Measurements from ENCODE around the gene NUAK1. TPM values are rescaled to one million over a fixed set of nuclear protein-coding genes. Genes with fewer than 3 reads are reported as not detected.

The NUAK1 gene
- total and polyA plus RNA-seq, 2 experiments from 2014 or later, result 5.4 to 16.9 TPM

DNA sequence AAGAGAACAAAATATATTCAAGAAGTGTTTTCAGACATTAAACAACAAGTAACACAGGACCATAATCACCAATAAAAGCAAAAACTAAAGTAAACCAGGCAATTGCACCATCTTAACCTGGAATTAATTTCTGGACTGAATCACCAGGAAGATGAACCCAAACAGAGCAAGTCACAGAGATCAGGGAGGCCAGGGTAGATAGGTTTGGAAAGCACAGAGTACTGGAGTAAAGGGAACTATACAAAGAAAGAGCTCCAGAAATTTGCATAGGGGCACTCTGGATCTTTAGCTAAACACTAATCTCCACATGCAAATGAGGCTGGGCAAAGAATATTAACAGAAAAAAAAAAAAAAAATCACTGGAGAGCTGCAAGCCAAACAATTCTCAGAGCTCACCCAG lies 84.7 kb downstream of the NUAK1 start (continued):
- TF ChIP-seq, protein P1, sequence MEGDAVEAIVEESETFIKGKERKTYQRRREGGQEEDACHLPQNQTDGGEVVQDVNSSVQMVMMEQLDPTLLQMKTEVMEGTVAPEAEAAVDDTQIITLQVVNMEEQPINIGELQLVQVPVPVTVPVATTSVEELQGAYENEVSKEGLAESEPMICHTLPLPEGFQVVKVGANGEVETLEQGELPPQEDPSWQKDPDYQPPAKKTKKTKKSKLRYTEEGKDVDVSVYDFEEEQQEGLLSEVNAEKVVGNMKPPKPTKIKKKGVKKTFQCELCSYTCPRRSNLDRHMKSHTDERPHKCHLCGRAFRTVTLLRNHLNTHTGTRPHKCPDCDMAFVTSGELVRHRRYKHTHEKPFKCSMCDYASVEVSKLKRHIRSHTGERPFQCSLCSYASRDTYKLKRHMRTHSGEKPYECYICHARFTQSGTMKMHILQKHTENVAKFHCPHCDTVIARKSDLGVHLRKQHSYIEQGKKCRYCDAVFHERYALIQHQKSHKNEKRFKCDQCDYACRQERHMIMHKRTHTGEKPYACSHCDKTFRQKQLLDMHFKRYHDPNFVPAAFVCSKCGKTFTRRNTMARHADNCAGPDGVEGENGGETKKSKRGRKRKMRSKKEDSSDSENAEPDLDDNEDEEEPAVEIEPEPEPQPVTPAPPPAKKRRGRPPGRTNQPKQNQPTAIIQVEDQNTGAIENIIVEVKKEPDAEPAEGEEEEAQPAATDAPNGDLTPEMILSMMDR (conservative IDR thresholded peaks at IDR 0.05; ENCODE audit: low read depth in 2 of 2), result no peak
- no peak for TF ChIP-seq ZNF114 (CRISPR knock-in tag; IDR thresholded peaks at IDR 0.05)
- no peak for TF ChIP-seq EZH2 (IDR thresholded peaks at IDR 0.05; ENCODE audit: low read depth, unreplicated experiment)
- TF ChIP-seq, protein P2, sequence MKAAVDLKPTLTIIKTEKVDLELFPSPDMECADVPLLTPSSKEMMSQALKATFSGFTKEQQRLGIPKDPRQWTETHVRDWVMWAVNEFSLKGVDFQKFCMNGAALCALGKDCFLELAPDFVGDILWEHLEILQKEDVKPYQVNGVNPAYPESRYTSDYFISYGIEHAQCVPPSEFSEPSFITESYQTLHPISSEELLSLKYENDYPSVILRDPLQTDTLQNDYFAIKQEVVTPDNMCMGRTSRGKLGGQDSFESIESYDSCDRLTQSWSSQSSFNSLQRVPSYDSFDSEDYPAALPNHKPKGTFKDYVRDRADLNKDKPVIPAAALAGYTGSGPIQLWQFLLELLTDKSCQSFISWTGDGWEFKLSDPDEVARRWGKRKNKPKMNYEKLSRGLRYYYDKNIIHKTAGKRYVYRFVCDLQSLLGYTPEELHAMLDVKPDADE (IDR thresholded peaks at IDR 0.05), result no peak
- no peak for TF ChIP-seq POLR2AphosphoS5 (IDR thresholded peaks at IDR 0.05; ENCODE audit: low read depth)
- TF ChIP-seq JUNB (IDR thresholded peaks at IDR 0.05; ENCODE audit: unreplicated experiment), result no peak

DNA sequence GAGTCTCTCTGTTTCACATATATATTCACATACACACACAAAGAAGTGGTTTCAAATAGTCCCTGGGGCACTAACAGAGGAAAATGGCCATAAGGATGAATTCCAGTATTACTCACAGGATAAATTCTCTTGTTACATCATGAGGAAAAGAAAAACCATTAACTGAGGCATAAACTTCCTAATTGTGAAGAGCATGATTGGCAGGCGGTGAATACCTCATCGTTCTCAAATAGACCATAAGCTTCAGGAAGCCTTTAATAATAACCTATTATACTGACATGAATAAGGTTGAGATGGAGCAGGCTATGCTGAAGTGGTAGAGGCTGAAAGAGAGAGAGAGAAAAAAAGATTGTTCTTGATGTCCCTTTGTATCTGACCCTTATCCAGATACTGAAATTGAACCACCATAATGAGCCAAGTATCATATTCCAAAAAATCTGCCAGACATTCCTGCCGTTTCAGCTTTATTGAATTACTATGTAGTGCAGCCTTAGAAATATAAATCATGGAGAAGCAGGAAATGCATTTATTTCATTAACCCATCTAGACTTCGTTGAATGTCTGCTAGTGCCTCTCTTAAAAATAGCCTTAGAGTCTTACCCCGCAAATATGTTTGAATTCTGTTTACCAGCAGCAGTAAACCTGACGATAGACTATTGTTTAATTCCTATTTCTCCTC lies 86.8 kb downstream of the NUAK1 start:
- H3K36me3 ChIP-seq (ENCODE audit: insufficient read depth), result no peaks in the 10 kb centered on the region
- H3K27me3 ChIP-seq (ENCODE audit: insufficient read depth), result no peaks in the 10 kb centered on the region
- no peaks in the 10 kb centered on the region for H3K79me2 ChIP-seq (replicated peaks; ENCODE audit: insufficient read depth)
- ATAC-seq, result no peak
- H3K4me3 ChIP-seq, result no peak overlapping the region
- peaks cover 6% of the 10 kb centered on the region; the same call in 1 of the 2 replicates for H3K9me2 ChIP-seq (ENCODE audit: insufficient read depth)
- H3K27ac Mint-ChIP-seq, result no peak overlapping the region
- H2AFZ ChIP-seq, result no peak overlapping the region
- H3F3A ChIP-seq (replicated peaks; ENCODE audit: low read depth), result no peaks in the 10 kb centered on the region
- H4K20me1 ChIP-seq (replicated peaks; ENCODE audit: insufficient read depth), result no peaks in the 10 kb centered on the region
- H3K9me3 Mint-ChIP-seq, result no peaks in the 10 kb centered on the region
- no peak overlapping the region for H3K27ac ChIP-seq (ENCODE audit: low read depth)
- H3K36me3 Mint-ChIP-seq (ENCODE audit: low read depth), result no peaks in the 10 kb centered on the region
- peaks cover 3% of the 10 kb centered on the region for H3K27me3 Mint-ChIP-seq (ENCODE audit: insufficient read depth, low read depth, poor library complexity)
- H3K4me3 Mint-ChIP-seq, result no peak overlapping the region
- H3K4me1 ChIP-seq (ENCODE audit: insufficient read depth), result peaks cover 3% of the 10 kb centered on the region; the same call in 1 of the 2 replicates
- H3K4me2 ChIP-seq, result no peak overlapping the region
- DNase-seq (ENCODE audit: low spot score), result no peak
- peaks cover 7% of the 10 kb centered on the region for H3K4me1 Mint-ChIP-seq
- TF ChIP-seq EZH2 (IDR thresholded peaks at IDR 0.05; ENCODE audit: low read depth, unreplicated experiment) (no peak), JUNB (IDR thresholded peaks at IDR 0.05; ENCODE audit: unreplicated experiment) (no peak), NANOG (IDR thresholded peaks at IDR 0.05; ENCODE audit: borderline replicate concordance) (no peak)
- TF ChIP-seq, protein P3, sequence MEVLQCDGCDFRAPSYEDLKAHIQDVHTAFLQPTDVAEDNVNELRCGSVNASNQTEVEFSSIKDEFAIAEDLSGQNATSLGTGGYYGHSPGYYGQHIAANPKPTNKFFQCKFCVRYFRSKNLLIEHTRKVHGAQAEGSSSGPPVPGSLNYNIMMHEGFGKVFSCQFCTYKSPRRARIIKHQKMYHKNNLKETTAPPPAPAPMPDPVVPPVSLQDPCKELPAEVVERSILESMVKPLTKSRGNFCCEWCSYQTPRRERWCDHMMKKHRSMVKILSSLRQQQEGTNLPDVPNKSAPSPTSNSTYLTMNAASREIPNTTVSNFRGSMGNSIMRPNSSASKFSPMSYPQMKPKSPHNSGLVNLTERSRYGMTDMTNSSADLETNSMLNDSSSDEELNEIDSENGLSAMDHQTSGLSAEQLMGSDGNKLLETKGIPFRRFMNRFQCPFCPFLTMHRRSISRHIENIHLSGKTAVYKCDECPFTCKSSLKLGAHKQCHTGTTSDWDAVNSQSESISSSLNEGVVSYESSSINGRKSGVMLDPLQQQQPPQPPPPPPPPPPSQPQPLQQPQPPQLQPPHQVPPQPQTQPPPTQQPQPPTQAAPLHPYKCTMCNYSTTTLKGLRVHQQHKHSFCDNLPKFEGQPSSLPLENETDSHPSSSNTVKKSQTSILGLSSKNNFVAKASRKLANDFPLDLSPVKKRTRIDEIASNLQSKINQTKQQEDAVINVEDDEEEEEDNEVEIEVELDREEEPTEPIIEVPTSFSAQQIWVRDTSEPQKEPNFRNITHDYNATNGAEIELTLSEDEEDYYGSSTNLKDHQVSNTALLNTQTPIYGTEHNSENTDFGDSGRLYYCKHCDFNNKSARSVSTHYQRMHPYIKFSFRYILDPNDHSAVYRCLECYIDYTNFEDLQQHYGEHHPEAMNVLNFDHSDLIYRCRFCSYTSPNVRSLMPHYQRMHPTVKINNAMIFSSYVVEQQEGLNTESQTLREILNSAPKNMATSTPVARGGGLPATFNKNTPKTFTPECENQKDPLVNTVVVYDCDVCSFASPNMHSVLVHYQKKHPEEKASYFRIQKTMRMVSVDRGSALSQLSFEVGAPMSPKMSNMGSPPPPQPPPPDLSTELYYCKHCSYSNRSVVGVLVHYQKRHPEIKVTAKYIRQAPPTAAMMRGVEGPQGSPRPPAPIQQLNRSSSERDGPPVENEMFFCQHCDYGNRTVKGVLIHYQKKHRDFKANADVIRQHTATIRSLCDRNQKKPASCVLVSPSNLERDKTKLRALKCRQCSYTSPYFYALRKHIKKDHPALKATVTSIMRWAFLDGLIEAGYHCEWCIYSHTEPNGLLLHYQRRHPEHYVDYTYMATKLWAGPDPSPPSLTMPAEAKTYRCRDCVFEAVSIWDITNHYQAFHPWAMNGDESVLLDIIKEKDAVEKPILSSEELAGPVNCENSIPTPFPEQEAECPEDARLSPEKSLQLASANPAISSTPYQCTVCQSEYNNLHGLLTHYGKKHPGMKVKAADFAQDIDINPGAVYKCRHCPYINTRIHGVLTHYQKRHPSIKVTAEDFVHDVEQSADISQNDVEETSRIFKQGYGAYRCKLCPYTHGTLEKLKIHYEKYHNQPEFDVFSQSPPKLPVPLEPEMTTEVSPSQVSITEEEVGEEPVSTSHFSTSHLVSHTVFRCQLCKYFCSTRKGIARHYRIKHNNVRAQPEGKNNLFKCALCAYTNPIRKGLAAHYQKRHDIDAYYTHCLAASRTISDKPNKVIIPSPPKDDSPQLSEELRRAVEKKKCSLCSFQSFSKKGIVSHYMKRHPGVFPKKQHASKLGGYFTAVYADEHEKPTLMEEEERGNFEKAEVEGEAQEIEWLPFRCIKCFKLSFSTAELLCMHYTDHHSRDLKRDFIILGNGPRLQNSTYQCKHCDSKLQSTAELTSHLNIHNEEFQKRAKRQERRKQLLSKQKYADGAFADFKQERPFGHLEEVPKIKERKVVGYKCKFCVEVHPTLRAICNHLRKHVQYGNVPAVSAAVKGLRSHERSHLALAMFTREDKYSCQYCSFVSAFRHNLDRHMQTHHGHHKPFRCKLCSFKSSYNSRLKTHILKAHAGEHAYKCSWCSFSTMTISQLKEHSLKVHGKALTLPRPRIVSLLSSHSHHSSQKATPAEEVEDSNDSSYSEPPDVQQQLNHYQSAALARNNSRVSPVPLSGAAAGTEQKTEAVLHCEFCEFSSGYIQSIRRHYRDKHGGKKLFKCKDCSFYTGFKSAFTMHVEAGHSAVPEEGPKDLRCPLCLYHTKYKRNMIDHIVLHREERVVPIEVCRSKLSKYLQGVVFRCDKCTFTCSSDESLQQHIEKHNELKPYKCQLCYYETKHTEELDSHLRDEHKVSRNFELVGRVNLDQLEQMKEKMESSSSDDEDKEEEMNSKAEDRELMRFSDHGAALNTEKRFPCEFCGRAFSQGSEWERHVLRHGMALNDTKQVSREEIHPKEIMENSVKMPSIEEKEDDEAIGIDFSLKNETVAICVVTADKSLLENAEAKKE (CRISPR knock-in tag; IDR thresholded peaks at IDR 0.05), result no peak
- TF ChIP-seq, protein P4, sequence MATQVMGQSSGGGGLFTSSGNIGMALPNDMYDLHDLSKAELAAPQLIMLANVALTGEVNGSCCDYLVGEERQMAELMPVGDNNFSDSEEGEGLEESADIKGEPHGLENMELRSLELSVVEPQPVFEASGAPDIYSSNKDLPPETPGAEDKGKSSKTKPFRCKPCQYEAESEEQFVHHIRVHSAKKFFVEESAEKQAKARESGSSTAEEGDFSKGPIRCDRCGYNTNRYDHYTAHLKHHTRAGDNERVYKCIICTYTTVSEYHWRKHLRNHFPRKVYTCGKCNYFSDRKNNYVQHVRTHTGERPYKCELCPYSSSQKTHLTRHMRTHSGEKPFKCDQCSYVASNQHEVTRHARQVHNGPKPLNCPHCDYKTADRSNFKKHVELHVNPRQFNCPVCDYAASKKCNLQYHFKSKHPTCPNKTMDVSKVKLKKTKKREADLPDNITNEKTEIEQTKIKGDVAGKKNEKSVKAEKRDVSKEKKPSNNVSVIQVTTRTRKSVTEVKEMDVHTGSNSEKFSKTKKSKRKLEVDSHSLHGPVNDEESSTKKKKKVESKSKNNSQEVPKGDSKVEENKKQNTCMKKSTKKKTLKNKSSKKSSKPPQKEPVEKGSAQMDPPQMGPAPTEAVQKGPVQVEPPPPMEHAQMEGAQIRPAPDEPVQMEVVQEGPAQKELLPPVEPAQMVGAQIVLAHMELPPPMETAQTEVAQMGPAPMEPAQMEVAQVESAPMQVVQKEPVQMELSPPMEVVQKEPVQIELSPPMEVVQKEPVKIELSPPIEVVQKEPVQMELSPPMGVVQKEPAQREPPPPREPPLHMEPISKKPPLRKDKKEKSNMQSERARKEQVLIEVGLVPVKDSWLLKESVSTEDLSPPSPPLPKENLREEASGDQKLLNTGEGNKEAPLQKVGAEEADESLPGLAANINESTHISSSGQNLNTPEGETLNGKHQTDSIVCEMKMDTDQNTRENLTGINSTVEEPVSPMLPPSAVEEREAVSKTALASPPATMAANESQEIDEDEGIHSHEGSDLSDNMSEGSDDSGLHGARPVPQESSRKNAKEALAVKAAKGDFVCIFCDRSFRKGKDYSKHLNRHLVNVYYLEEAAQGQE (IDR thresholded peaks at IDR 0.05; ENCODE audit: unreplicated experiment), result no peak

All from GM23338 (cell line).